Calu3 (cell line): ENCODE results near the gene OR1F1. TPM values are rescaled to one million over a fixed set of nuclear protein-coding genes. Genes with fewer than 3 reads are reported as not detected.
A peak's percentile ranks its signal among the peaks of the same experiment; 100 is the strongest.

Experiments used
- BruUV-seq: library from RNA; stranded (reverse); fragments of 400-500 nt; replicated peaks from 2 replicates; lab custom pipeline; 2021; lab: Mats Ljungman, UMichigan
- CTCF ChIA-PET: fragments of 300-600 bp; sonication (Branson Sonifier 250); formaldehyde crosslinking; loops from one replicate; lab custom pipeline; 2022; ENCODE audit warnings: antibody characterized with exemption; lab: Charles Lee
- DNase-seq: peaks from one replicate; pipeline ENCODE4 v3.0.0; 2022
- H3K27ac Mint-ChIP-seq: one replicate; pipeline ENCODE4 v1.8.0; 2022; ENCODE audit warnings: mixed read lengths; ENCODE audit not compliant: unreplicated experiment
- H3K27me3 Mint-ChIP-seq: one replicate; pipeline ENCODE4 v1.8.0; 2022; ENCODE audit warnings: mixed read lengths; ENCODE audit not compliant: unreplicated experiment
- H3K36me3 Mint-ChIP-seq: one replicate; pipeline ENCODE4 v1.8.0; 2022; ENCODE audit warnings: mild to moderate bottlenecking, moderate library complexity, mixed read lengths; ENCODE audit not compliant: insufficient read depth, unreplicated experiment
- H3K4me1 Mint-ChIP-seq: one replicate; pipeline ENCODE4 v1.8.0; 2022; ENCODE audit warnings: mild to moderate bottlenecking, low read depth, mixed read lengths; ENCODE audit not compliant: unreplicated experiment
- H3K4me3 Mint-ChIP-seq: one replicate; pipeline ENCODE4 v1.8.0; 2022; ENCODE audit warnings: mild to moderate bottlenecking, low read depth, moderate library complexity, mixed read lengths; ENCODE audit not compliant: unreplicated experiment
- H3K9me3 Mint-ChIP-seq: one replicate; pipeline ENCODE4 v1.8.0; 2022; ENCODE audit warnings: low read depth, mixed read lengths; ENCODE audit not compliant: unreplicated experiment
- intact Hi-C: fragments of 100-400 bp; cut with micrococcal nuclease; formaldehyde crosslinking; loops from one replicate; pipeline ENCODE4 v1.10.0; 2022; ENCODE audit not compliant: unreplicated experiment
- total RNA-seq: library from RNA; stranded (reverse); gene quantifications from 2 replicates; pipeline ENCODE4 v1.2.3, GENCODE V29; 2022
- TF ChIP-seq, protein P1 (sequence below): fragments of 200-600 bp; IDR thresholded peaks from one replicate; pipeline ENCODE4 v1.8.0; 2022; ENCODE audit warnings: antibody characterized with exemption; ENCODE audit not compliant: unreplicated experiment

The OR1F1 gene
- total RNA-seq, 1 experiment from 2014 or later = 0.40 TPM

- intact Hi-C loops = no loop called here
- peaks cover 17% of the 10 kb centered on the region for H3K9me3 Mint-ChIP-seq
- peaks cover 13% of the 10 kb centered on the region for H3K4me1 Mint-ChIP-seq
- CTCF ChIA-PET = no interaction called here
- TSS peak; percentile 24 for BruUV-seq
- H3K4me3 Mint-ChIP-seq = peak overlapping the region; percentile 74
- peak overlapping the region; percentile 73 for H3K27ac Mint-ChIP-seq
- H3K27me3 Mint-ChIP-seq = no peaks in the 10 kb centered on the region
- peaks cover 40% of the 10 kb centered on the region for H3K36me3 Mint-ChIP-seq
- DNase-seq = no peak
- TF ChIP-seq, protein P1, sequence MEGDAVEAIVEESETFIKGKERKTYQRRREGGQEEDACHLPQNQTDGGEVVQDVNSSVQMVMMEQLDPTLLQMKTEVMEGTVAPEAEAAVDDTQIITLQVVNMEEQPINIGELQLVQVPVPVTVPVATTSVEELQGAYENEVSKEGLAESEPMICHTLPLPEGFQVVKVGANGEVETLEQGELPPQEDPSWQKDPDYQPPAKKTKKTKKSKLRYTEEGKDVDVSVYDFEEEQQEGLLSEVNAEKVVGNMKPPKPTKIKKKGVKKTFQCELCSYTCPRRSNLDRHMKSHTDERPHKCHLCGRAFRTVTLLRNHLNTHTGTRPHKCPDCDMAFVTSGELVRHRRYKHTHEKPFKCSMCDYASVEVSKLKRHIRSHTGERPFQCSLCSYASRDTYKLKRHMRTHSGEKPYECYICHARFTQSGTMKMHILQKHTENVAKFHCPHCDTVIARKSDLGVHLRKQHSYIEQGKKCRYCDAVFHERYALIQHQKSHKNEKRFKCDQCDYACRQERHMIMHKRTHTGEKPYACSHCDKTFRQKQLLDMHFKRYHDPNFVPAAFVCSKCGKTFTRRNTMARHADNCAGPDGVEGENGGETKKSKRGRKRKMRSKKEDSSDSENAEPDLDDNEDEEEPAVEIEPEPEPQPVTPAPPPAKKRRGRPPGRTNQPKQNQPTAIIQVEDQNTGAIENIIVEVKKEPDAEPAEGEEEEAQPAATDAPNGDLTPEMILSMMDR = no peak
These were observed 46.5 kb downstream of the OR1F1 start for GRCh38 chr16:3234543-3234856.

DNA sequence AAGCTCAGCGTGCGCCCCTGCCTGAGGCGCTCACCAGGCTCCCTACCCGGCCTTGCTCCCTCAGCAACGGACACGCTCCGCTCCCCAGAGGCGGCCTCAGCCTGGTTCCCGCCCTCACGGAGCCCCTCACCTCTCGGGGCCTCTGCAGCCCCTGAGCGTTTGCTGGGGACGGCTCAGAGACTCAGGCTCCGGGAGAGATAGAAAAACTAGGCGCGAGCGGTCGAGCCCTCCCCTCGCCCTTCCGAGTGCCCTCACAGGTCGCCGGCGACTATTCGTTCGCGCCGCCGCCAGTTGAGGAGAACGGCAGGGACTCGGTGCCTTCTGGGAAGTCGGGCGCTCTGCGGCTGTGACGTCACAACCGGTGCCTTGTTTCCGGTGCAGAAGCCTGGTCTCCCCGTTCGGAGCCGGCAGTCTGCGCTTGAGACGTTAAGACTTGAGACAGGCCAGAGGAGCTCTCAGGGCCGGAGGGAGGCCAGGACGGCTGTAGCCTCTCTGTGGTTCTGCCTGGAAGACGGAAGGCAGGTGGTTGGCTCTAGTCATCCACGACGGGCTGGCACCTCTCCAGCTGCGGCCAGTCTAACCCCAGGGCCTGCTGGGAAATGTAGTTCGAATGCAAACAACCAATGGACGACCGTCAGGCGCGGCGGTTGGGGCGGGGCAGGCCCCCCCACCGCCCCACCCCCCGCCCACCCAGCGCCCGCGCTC lies 47.0 kb downstream of the OR1F1 start, which contains the start of gene ZNF200:
TSS of gene ZNF200 (minus strand) at position 302 of the 705 bp plus-strand sequence. CDS start 1,403 bp downstream, outside the sequence.
- BruUV-seq = no TSS peak
- CTCF ChIA-PET = interaction anchor here (0.6 kb wide), 1 partner anchor 21 kb away, joined by 3 read pairs; no protein-coding TSS in a partner anchor
- DNase-seq = peak; percentile 95
- H3K9me3 Mint-ChIP-seq = peaks cover 16% of the 10 kb centered on the region
- H3K36me3 Mint-ChIP-seq = peaks cover 40% of the 10 kb centered on the region
- TF ChIP-seq, protein P1 = no peak
- intact Hi-C loops = no loop called here
- peak within 1 kb of the TSS; percentile 73 for H3K27ac Mint-ChIP-seq
- peaks cover 13% of the 10 kb centered on the region for H3K4me1 Mint-ChIP-seq
- H3K27me3 Mint-ChIP-seq = no peaks in the 10 kb centered on the region
- H3K4me3 Mint-ChIP-seq = peak within 1 kb of the TSS; percentile 74

DNA sequence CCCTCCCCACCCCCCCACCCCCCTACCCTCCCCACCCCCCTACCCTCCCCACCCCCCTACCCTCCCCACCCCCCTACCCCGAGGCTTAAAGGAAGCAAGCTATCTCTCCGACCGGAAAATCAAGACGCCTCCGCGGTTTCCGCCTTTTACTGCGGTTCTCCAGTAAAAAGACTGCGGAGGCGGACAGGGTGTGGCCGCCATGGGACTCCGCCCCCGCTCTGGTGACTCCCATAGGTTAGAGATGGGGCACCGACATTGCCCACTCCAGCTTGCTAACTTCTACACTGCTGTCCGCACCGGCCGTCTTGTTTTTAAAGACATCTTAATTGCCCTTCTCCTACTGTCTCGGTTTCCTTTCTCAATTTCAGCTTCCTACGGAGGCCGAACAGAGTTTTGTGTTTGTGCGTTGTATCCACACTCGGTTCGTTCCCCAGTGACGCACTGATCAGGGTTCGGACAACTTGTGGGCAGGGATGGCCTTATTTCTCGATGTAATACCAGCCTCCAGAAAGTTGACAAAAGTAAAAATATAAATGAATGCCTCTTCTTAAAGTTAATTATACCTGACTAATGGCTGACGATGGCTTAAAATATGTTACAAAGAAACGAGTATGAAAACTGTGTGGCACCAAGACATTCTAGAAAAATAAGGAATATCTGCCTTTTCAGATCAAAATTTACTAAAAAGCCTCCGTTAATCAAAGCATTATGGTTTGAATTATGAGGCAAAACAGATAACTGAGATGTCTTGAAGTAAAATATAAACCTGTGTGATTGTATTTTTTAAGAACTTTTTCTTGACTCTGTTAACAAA lies 48.1 kb downstream of the OR1F1 start:
- Mint-ChIP-seq H3K4me3 (peak overlapping the region; percentile 51), H3K4me1 (peaks cover 13% of the 10 kb centered on the region), H3K27me3 (no peaks in the 10 kb centered on the region), H3K27ac (no peak overlapping the region), H3K9me3 (peaks cover 9% of the 10 kb centered on the region), H3K36me3 (peaks cover 34% of the 10 kb centered on the region)
- DNase-seq = no peak
- intact Hi-C loops = no loop called here
- TF ChIP-seq, protein P1 = no peak
- no TSS peak for BruUV-seq
- CTCF ChIA-PET = interaction anchor here (0.6 kb wide), 2 partner anchors 23 to 100 kb away, joined by 3 read pairs; no protein-coding TSS in a partner anchor

GRCh38 chr16:3241761-3242160 lies 53.8 kb downstream of the OR1F1 start:
- TF ChIP-seq, protein P1 = no peak
- DNase-seq = no peak
- intact Hi-C loops = no loop called here
- Mint-ChIP-seq H3K27me3 (peaks cover 20% of the 10 kb centered on the region), H3K36me3 (no peaks in the 10 kb centered on the region), H3K9me3 (no peaks in the 10 kb centered on the region), H3K27ac (no peak overlapping the region), H3K4me3 (no peak overlapping the region), H3K4me1 (peaks cover 8% of the 10 kb centered on the region)
- CTCF ChIA-PET = no interaction called here
- no TSS peak for BruUV-seq
